ENCODE measurements around the gene ANKH.
A peak's percentile ranks its signal among the peaks of the same experiment; 100 is the strongest.

Gene ANKH

DNA sequence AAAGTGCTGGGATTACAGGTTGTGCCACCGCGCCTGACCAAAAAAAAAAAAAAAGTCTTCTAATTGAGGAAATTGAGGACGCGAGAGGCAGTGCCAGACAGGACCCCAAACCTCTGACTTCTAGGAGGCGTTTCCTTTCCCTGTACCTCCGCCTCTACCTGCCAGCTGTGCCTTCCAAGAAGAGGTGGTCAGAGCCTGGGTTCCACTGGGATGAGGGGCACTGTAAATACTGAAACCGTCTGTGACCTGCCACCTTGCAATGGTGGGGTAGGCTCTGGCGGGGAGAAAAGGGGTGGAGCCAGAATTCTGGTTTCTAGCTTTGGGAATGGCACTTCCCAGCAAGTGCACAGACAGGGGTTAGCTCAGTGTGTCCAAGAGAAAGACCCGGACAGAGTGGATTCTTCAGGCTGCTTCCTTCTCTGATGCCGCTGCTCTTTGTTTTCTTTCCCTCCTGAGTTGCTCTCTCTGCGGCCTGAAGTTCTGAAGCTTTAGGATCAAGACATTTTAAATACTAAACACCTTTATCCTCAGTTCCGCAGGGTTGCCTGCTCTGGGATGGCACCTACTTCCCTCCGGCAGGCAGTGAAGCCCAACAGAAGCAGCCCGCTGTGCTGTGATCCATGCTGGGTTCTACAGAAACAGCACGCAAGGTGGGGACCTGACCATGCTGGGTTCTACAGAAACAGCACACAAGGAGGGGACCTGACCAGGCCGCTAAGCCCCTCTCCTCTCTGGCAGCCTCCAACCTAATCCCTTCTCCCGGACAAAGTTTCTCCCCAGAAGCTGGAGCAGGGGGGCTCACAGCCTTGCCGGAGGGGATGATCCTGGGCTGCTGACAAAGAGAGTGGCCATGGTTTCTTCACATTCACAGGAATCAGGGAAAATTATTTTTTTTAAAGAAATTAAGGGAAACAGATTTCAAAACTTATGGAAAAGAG, 141.9 kb downstream of the ANKH start:
- TF ChIP-seq, protein P1, sequence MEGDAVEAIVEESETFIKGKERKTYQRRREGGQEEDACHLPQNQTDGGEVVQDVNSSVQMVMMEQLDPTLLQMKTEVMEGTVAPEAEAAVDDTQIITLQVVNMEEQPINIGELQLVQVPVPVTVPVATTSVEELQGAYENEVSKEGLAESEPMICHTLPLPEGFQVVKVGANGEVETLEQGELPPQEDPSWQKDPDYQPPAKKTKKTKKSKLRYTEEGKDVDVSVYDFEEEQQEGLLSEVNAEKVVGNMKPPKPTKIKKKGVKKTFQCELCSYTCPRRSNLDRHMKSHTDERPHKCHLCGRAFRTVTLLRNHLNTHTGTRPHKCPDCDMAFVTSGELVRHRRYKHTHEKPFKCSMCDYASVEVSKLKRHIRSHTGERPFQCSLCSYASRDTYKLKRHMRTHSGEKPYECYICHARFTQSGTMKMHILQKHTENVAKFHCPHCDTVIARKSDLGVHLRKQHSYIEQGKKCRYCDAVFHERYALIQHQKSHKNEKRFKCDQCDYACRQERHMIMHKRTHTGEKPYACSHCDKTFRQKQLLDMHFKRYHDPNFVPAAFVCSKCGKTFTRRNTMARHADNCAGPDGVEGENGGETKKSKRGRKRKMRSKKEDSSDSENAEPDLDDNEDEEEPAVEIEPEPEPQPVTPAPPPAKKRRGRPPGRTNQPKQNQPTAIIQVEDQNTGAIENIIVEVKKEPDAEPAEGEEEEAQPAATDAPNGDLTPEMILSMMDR (IDR thresholded peaks at IDR 0.05) = no peak
- H3K4me3 ChIP-seq = no peak overlapping the region
- no peak overlapping the region for H3K27ac ChIP-seq
- no peak for DNase-seq (ENCODE audit: low spot score)

DNA sequence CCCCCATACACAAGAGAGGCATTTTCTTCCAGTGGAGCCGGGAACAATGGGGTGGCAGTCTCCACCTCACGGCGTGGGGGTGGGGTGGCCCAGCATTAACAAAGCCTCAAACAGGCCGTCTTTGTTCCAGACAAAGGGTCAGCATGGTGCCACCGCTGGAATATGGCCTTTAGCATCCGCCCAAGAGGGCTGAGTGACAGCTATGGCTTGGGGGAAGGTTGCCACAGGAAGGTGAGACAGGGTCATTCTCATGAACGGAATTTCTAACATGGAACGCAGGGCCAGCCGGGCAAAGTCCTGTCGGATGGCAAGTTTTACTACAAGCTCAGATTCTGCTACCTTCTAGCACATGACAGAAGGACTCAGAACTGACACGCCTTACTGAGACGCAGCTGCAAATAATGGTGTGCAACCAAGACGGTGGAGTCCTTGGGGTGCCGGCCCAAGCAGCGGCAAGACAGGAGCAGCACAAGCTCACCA, 143.1 kb downstream of the ANKH start:
- no peak for DNase-seq (ENCODE audit: low spot score)
- Histone ChIP-seq H3K27ac (peak overlapping the region in 1 of 2 donors; percentile 1), H3K4me3 (no peak overlapping the region)
- TF ChIP-seq, protein P1 (IDR thresholded peaks at IDR 0.05) = no peak

DNA sequence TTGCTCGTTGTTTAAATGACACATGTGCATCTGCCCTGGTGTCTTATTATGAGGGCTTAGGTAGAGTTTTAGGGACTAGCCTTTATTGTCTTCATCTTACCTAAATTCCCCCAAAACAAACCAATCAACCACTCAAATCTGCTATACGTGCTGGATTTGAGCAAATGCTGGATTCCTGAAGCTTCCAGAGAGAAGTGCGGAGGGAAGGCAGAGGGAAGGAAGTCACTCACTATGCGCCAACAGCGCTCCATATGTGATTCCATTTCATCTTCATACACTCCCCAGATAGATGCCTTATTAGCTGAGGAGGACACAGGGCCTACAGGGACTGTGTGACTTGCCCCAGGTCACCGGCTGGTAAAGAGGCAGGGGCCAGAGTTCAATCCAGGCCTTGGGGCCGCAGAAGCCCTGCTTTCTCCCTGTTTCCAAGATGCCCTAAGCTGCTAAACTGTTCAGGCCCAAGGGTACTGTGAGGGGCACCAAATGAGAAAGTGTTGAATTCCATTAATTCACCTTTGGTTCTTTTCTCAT, 143.6 kb downstream of the ANKH start:
- TF ChIP-seq, protein P1 (IDR thresholded peaks at IDR 0.05) = no peak
- Histone ChIP-seq H3K4me3 (no peak overlapping the region), H3K27ac (peak overlapping the region in 1 of 2 donors; percentile 1)
- no peak for DNase-seq (ENCODE audit: low spot score)

DNA sequence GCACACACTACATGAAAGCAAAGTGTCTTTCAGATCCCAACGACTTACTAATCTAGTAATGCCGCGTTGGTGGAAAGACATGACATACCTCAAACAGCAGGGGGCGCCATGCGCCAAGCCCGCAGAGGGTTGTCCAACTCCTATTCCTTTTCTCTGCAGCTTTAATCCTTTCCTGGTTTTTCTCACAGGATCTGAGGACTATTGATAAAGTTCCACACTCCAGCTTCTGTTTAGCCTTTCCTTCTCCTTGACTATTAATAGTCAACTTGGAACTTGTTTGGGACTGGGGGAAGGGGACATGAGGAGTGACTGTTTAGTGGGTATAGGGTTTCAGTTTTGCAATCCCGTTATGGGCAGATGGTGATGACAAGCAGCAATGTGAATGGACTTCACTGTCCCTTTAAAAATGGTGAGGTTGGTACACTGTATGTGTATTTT, 144.1 kb downstream of the ANKH start:
- no peak for DNase-seq (ENCODE audit: low spot score)
- Histone ChIP-seq H3K27ac (peak overlapping the region in 1 of 2 donors; percentile 1), H3K4me3 (no peak overlapping the region)
- TF ChIP-seq, protein P1 (IDR thresholded peaks at IDR 0.05) = peak; percentile 96

DNA sequence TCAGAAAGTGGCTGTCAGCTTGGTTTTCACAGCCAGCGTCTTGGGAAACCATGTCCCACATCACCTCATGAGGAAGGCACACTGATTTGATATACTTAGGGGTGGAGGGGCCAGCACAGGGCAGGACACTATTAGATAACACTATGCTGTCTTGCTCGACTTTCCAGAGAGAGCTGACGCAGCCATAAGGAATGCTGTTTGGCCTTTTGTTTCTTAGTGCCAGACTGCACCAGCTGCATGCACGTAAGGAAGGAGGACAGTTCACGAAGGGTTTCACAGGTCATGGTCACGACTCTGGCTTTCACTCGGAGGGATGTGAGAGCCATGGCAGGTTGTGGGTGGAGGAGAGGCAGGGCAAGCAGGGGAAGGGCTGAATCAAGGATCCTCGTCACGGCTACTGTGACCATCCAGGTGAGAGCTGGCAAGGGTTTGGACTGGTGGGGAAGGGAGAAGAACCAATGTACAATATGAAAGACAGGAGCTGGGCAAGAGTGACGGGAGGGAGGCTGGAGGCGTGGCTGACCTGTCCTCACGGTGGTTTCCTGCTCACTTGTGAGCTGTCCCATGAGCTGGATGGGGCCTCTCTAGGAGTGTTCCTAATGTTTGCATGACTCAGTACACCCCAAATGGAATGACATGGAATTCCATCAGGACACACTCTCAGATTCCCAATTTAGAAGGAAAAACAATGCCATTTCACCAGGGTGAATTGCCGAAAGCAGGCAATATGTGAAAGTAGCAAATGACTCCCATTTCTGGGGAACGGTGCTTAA, 145.3 kb downstream of the ANKH start:
- Histone ChIP-seq H3K27ac (no peak overlapping the region), H3K4me3 (no peak overlapping the region)
- DNase-seq (ENCODE audit: low spot score) = no peak
- TF ChIP-seq, protein P1 (IDR thresholded peaks at IDR 0.05) = no peak

DNA sequence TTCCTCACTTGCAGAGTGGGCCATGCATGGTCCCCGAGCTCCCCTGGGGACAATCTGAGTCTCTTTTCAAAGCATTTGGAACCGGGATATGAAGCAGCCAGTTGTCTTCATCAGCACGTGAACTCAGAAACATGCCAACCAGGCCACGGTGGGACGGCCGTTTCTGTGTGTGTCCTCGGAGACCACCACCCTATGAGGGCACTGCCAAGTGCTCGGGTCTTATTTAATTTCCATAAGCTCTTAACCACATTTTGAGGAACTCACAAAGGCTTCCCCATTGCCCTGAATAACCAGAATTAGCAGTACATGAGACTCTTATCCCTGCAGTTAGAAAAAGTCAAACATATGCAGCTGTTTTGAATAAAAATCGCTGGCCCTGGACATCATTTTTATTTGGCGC, 146.9 kb downstream of the ANKH start:
- DNase-seq (ENCODE audit: low spot score) = no peak
- TF ChIP-seq, protein P1 (IDR thresholded peaks at IDR 0.05) = no peak
- Histone ChIP-seq H3K4me3 (no peak overlapping the region), H3K27ac (no peak overlapping the region)
